Daoy (cell line): ENCODE measurements around the gene HIBCH. TPM values are rescaled to one million over a fixed set of nuclear protein-coding genes. Genes with fewer than 3 reads are reported as not detected.
"Not testable (repeated sequence)": the region's sequence is repeated elsewhere in the genome, so short reads cannot be mapped to it uniquely, and the experiment has no call there.

Source experiments
- DNase-seq: peaks from one replicate; pipeline ENCODE4 v3.0.0-alpha.2; 2015; ENCODE audit warnings: low read depth
- total RNA-seq: library from RNA; depleted of rRNA; stranded (reverse); fragments of >200 nt; shearing (Covaris generic); gene quantifications from 2 replicates; pipeline ENCODE4 v1.2.3, GENCODE V29; 2014

HIBCH gene
- total RNA-seq, 1 experiment from 2014 or later: 13.3 TPM

DNA sequence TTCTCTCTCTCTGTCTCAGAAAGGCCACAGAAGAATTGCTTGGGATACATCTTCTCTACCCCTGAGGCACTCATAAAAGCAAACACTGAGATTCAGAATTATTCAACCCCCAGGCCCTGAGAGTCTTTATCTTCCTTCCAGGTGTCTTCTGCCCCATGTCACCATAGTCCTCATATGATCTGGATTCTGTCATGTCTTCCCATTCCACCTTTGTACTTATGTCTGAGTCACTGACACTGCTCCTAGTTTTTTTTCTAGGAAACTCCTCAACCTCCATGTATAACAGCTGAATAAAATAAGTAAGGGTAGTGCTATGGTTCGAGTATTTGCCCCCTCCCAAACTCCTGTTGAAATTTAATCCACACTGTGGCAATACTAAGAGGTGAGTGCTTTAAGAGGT, 11.6 kb downstream of the HIBCH start:
- DNase-seq: no peak

DNA sequence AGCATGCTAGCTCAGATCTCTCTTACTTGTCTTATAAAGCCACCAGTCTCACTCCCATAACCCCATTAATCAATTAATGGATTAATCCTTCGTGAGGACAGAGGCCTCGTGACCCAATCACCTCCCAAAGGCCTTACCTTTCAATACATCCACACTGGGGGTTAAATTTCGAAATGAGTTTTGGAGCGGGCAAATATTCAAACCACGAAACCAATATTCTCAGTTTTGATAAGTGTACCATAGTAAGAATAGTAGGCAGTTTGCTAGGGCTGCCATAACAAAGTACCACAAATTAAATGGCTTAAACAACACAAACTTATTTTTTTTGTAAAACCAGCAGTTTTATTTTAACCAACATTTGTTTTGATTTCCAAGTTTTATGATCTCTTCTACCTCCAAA, 15.2 kb downstream of the HIBCH start:
- no peak for DNase-seq

DNA sequence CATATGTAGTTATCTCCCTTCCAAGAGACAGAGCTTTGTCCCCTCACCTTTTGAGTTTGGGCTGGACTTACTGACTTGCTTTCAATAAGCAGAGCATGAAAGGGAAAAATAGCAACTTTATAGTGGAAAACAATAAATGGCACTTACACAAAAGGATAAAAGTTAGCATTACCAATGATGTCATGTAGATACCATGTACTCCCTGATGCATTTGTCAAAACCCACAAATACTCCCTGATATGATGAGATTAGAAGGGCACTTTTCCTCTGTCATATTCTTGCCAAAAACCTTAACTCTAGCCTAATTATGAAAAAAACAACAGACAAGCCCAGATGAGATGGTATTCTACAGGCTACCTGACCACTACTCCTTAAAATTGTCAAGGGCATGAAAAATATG, 16.0 kb downstream of the HIBCH start:
- DNase-seq: no peak

DNA sequence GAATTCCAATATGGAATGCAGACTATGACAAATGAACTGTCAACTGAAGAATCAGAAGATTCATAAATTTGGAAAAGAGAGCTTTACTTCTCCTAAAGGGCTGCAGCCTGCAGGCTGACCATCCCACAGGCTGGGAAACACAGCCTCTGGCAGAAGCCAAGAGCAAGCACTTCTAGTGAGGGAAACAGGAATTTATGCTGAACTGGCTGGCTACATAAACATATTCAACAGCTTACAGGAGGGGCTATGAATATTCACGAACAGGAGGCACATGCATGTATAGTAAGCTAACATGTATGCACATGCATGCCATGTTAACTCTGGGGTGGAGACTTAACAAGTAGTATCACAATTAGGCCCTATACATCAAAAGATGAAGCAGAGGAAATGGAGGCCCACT, 17.6 kb downstream of the HIBCH start:
- DNase-seq: no peak

DNA sequence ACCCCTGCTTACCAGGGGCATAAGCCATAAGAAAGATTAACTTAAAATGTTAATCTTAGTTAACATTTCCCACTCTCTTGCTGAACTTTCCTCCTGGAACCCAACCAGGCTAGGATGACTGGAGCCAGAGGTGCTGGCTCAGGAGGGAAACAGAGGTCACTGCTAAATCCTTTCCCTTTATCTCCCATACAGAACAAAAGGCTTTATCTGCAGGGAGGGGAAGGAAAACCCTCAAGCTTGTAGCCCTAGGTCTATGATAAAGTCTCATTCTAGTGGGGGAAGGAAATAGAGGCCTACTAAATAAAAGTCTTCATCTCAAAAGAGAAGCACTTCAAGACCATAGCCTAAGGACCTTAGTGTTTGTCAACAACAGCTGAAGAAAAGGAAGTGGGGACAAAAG, 18.6 kb downstream of the HIBCH start:
- no peak for DNase-seq

DNA sequence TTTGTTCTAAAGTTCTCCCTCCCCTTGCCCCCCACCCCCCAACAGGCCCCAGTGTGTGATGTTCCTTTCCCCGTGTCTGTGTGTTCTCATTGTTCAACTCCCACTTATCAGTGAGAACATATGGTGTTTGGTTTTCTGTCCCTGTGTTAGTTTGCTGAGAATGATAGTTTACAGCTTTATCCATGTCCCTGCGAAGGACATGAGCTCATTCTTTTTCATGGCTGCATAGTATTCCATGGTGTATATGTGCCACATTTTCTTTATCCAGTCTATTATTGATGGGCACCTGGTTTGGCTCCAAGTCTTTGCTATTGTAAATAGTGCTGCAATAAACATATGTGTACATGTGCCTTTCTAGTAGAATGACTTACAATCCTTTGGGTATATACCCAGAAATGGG, 21.7 kb downstream of the HIBCH start:
- not testable (repeated sequence) for DNase-seq

DNA sequence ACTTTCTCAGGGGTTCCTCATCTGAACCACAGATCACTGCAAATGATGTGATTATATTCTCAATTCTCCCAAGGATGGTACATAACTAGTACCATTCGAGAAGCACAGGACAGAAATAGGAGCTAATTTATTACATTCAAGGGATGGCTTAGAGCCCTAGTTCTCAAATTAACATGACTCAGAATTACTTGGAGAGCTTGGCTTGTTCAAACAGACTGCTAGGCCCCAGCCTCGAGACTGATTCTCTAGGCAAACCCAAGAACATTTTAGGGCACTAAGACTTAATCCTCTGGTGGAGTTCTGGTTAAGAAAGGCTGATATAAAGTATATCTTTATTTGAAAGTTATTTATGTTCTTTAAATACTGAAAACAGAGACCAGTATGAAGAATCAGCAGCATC, 35.8 kb downstream of the HIBCH start:
- no peak for DNase-seq

DNA sequence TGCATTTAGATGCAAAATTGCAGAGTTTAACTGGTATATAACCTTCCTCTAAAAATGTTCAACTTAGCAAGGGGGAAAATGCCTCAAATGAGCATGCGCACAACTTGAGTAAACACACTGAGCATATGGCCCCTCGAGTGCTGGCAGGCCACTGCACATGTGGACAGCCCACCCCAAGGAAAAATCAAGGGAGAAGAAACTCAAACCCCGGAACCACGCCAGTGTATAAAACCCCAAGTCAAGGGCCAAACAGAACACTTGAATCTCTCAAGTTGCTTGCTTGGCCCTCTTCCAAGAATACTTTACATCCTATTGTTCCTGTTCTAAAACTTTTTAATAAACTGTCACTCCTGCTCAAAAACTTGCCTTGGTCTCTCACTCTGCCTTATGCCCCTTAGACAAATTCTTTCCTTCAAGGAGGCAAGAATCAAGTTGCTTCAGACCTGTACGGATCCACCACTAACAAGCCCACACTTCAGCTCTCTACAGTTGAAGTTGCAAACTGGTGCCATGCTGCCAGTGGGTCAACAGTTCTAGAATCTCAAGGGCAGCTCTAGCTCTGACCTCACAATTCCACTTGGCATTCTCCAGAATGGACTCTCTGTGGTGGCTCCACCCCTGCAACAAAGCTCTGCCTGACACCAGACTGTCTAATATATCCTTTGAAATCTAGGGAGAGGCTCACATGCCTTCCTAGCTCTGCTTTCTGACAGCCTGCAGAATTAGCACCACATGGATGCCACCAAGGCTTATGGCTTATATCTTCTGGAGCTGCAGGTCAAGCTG, 38.9 kb downstream of the HIBCH start:
- no peak for DNase-seq

DNA sequence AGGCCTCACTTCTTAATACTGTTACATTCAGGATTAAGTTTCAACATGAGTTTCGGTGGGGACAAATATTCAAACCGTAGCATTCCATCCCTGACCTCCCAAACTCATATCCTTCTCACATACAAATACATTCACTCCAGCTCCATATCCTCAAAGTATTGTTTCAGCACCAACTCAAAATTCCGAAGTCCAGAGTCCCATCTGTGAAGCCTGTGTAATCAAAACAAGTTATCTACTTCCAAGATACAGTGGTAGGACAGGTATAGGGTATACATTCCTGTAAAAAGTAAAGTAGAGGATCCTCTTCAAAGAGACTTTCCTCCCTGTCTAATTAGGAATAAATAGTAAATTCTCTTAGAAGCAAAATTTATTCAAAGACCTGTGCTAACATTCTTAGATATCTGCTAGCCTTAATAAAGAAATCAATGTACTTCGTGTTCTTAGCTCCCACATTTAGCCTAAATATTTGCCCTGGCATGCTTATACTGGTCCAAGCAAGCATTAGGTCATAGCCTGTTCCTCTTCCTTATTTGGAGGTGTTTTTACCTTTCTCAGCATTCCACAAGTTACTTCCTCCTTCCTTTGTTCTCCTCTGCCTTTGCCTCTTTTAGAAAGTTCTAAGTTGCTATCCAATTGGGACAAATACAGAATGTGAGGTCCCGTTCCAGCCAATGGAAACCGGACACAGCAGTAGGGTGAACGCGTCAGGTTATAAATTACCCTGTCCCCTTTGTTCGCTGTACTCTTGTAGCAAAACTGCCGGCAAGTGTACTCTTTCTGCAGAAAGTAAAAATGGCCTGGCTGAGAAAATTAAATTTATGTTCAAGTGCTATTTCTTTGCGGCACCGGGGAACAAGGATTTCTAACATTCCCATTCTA, 40.1 kb downstream of the HIBCH start:
- DNase-seq: not testable (repeated sequence)

DNA sequence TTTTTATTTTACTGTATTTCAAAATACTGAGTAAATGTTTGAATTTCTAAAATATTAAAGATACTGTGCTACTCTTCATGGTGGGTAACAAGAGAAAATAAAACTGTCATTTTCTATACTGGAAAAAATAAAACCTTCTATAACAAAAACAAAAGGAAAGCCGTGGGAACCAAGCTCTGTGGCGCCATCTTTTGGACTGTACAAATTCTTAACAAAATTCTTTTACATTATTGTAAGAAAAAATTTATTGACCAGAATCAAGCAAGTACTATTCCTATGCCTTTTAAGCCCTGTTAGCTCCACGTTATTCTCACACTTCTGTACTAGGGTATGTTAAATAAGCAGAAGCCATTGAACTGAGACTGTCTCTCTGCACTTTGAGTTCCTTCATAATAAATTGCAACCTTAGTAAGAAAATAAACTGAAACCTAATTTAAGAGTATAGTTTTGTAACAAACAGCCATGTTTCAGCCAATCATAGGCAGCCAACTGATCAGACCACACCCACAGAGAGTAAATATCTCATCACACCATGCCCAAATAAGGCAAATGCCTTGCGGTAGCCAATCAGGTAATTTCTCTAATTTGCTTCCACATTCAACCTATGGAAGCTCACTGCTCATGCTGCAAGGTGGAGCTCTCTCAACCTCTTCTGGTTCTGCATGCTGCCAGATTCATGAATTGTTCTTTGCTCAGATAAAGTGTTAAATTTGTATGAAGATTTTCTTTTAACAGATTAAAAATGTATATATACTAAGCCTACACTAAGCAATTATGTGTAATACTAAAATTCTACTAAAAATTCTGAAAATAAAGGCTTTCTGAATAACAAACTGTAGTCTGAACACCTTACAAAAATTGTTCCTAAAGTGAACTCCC, 42.2 kb downstream of the HIBCH start:
- peak; percentile 16 for DNase-seq

DNA sequence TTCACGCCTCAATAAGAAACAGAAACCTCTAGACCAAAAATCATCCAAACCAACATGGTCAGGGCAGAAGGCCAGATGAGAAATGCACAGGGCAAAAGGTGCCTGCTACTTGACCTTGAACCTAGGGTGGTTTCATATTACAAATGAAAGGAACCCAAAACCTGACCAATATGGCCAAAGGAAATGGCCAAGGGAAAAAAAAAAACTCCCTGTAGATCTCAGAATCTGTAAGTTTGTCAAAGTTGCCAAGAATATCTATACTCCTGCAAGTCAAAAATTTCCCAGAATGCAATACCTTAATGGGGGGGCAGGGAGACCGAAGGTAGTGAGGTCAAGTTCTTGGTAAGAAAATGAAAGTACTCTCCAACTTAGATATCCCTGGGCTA, 47.2 kb downstream of the HIBCH start:
- DNase-seq: no peak

DNA sequence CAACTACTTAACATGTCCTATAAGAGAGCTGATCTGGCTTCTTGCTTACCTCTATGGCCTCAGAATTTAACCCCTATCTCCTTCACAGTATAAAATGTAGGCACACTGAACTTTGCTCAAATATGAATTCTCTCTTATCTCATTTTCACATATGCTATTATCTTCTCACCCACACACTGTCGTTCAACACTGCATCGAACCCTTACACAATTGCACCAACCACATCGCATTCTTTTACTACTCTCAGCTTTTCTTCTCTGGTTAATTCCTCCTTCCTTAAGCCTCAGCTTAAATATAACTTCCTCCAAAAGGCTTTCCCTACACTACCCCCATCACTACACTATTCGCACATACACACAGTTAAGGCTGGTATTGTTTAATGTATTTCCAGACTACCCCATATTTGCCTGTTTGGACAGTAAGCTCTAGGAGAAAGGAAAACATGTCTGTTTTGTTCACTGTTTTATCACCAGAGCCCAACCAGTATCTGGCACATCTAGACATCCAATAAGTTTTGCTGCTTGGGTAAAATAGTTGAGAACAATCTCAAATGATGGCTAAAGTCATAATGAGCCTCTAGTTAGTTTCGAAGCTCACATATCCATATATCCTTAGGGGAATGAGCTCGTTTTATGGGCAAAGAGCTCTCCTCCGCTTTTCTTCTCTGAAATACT, 47.7 kb downstream of the HIBCH start:
- DNase-seq: no peak

DNA sequence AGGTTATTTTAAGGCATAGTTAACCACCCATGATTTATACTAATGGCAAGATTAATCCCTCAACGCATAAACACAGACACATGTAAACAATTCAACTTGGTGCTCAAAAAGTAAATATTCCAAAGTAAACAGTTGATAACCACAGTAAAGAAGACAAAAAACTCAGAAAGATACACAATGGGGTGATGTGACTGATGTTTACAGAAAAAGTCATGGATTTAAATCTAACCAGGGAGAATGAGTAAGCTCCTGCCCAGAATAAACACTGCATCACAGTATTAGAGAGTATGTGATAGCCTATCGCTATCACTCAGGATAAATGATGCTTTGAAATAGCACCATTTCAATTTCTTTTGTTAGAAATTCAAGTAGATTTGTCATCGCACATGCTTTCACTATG, 49.3 kb downstream of the HIBCH start:
- no peak for DNase-seq

DNA sequence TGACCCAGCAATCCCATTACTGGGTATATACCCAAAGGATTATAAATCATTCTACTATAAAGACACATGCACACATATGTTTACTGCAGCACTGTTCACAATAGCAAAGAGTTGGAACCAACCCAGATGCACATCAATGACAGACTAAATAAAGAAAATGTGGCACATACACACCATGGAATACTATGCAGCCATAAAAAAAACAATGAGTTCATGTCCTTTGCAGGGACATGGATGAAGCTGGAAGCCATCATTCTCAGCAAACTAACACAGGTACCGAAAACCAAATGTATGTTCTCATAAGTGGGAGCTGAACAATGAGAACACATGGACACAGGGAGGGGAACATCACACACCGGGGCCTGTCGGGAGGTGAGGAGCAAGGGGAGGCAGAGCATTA, 49.9 kb downstream of the HIBCH start:
- not testable (repeated sequence) for DNase-seq

DNA sequence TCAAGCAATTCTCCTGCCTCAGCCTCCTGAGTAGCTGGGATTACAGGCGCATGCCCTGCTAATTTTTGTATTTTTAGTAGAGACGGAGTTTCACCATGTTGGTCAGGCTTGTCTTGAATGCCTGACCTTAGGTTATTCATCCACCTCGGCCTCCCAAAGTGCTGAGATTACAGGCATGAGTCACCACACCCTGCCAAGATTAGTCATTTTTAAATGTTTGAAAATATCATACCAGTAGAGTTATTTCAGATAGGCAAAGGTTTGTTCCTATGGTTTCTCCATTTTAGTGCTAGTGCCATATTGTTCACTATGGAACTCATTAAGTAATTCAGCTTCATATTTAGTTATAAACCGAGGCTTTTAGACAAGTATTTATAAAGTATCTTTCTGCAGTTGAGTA, 52.3 kb downstream of the HIBCH start:
- peak; percentile 65 for DNase-seq

DNA sequence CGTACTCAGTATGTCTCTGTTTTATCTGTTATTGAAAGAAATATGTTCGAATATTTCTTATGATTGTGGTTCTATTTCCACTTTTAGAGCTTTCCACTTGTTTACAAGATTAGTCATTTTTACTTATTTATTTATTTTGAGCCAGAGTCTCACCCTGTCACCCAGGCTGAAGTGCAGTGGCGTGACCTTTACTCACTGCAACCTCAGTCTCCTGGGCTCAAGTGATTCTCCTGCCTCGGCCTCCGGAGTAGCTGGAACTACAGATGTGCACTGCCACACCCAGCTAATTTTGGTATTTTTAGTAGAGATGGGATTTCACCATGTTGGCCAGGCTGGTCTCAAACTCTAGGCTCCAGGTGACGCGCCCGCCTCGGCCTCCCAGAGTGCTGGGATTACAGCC, 53.3 kb downstream of the HIBCH start:
- no peak for DNase-seq

DNA sequence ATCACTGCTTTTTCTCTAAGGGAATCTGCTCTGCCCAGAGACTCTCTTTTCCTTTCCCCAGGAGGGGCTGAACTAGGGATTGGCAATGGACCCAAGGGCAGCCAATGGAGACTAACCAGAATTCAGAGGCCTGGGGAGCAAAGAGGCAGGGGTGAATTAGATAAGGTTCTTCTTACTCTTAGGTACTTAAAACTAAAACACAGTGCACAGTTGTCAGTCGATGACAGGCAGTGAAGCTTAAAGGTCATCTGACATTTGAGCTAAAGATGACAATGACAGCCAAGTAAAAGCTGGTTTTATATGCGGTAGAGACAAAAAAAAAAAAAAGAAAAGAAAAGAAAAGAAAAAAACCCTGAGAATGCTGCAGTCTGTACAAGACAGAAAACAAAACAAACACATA, 57.8 kb downstream of the HIBCH start:
- DNase-seq: no peak

DNA sequence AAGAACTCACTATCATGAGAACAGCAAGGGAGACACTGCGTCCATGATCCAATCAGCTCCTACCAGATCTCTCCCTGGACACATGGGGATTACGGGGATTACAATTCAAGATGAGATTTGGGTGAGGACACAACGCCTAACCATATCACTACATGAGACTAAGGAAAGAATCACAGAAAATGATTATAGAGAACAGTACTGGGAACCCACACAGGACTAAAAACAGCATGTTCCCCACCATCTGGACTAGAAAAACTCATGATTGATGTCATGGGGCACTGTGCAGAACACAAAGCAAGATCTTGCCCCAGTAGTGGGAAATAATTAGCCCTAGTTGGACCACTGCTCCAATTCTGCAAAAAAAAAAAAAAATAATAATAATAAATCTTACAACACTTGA, 63.5 kb downstream of the HIBCH start:
- DNase-seq: no peak

DNA sequence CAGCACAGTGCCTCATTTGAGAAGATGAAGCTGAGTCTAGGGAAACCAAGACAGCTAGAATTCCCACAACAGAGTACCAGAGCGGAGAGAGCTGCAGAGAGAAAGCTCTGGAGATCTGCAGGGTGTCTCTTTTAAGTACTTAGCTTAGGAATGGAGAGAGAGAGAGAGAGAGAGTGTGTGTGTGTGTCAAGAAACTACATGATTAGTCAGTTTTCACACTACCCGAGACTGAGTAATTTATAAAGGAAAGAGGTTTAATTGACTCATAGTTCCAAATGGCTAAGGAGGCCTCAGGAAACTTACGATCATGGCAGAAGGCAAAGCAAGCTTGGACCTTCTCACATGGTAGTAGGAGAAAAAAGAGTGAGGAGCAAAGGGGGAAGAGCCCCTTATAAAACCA, 64.0 kb downstream of the HIBCH start:
- DNase-seq: no peak

DNA sequence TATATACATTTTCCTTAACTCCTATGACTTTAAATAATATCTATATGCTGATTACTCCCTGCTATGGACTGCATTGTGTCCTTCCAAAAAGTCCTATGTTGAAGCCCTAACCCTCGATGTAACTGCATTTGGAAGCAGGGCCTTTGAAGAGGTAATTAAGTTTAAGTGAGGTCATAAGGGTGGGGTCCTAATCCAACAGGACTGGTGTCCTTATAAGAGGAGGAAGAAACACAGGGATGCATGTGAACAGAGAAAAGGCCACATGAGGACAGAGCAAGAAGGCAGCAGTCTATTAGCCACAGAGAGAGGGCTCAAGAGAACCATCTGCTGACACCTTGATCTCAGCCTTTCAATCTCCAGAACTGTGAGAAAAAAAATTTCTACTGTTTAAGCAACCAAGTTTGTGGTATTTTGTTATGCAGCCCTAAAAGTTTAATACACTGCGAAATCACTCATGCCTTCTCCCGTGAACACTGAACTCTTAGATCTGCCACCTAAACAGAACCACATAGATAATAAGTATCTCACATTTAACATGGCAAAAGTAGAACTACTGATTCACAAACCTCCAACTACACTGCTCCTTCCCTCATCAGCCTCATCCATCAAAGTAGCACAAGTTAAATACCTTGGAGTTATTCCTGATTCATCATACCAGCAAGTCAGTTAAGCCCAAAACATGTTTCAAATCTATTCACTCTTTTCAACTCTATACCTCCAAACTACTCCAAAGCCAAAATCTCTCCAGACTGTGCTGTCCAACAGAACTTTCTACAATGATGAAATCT, 65.4 kb downstream of the HIBCH start:
- no peak for DNase-seq

DNA sequence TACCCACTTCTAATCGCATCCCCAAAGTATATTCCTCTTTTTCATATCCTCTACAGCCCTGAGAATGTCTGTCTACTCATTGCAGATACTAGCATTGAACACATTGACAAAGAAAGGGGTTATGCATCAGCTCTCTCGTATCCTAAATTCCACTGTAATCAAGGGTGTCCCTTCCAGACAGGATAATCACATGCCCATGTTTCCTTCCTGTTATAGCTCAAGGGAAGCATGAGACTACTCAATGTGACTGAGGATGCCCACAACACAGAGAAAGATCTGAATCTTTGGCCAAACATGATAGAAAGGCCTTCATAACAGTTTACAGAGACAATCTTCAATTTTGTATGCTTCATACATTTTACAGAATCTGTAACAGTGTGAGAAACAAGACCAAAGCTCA, 69.2 kb downstream of the HIBCH start:
- DNase-seq: no peak
